Measurements from ENCODE around the gene STAG1. TPM values are rescaled to one million over a fixed set of nuclear protein-coding genes. Genes with fewer than 3 reads are reported as not detected.

STAG1 gene
- total and polyA plus RNA-seq, 9 of the 15 experiments (the other 6 are each of a cell fraction or from before 2014, with no cell fraction given), result 2.7 to 17.7 (median 8.8) TPM

GRCh38 chr3:136294176-136294575 is 458.0 kb downstream of the STAG1 start (continued):
- TF ChIP-seq, protein P1, sequence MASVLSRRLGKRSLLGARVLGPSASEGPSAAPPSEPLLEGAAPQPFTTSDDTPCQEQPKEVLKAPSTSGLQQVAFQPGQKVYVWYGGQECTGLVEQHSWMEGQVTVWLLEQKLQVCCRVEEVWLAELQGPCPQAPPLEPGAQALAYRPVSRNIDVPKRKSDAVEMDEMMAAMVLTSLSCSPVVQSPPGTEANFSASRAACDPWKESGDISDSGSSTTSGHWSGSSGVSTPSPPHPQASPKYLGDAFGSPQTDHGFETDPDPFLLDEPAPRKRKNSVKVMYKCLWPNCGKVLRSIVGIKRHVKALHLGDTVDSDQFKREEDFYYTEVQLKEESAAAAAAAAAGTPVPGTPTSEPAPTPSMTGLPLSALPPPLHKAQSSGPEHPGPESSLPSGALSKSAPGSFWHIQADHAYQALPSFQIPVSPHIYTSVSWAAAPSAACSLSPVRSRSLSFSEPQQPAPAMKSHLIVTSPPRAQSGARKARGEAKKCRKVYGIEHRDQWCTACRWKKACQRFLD (CRISPR knock-in tag; IDR thresholded peaks at IDR 0.05), result no peak
- TF ChIP-seq ETS2 (tag; IDR thresholded peaks at IDR 0.05; ENCODE audit: borderline replicate concordance, poor library complexity, severe bottlenecking), result no peak

- H2AFZ ChIP-seq (ENCODE audit: low read depth, low read length), result no peak overlapping the region
- H3K27ac ChIP-seq (ENCODE audit: extremely low read depth, low read depth, low read length), result no peak overlapping the region
- no TSS peak for BruUV-seq (replicated peaks)
- no peaks in the 10 kb centered on the region for H4K20me1 ChIP-seq (replicated peaks; ENCODE audit: control insufficient read depth, insufficient read depth, low read length)
- no peaks in the 10 kb centered on the region for H3K9me1 ChIP-seq (ENCODE audit: control insufficient read depth, insufficient read depth, low read length)
- no peak overlapping the region for H3K9ac ChIP-seq (ENCODE audit: insufficient read depth in 1 of 2, low read depth in 2 of 2, low read length in 2 of 2)
- no peaks in the 10 kb centered on the region for H3K4me1 ChIP-seq (replicated peaks in 1 of 2; ENCODE audit: control insufficient read depth in 2 of 2, insufficient read depth in 2 of 2, low read length in 2 of 2)
- H3K4me3 ChIP-seq, result no peak overlapping the region
- no peaks in the 10 kb centered on the region for H3K9me3 ChIP-seq (replicated peaks; ENCODE audit: control insufficient read depth, insufficient read depth, low read depth, low read length)
- in situ Hi-C loops (cut with MboI), result no loop called here
- WGBS (ENCODE audit: insufficient coverage, low coverage, missing lambda C conversion rate), result 87% methylated on average over 2 of the region's 2 CpGs
- no peak overlapping the region for H3K4me2 ChIP-seq (ENCODE audit: insufficient read depth, low read length)
- H3K79me2 ChIP-seq (ENCODE audit: control insufficient read depth, insufficient read depth, low read length), result peaks cover 5% of the 10 kb centered on the region; the same call in 1 of the 3 replicates
- ChIA-PET CTCF (ENCODE audit: low intra/inter-chr PET ratio) (no interaction called here), POLR2A (interaction anchor here (0.9 kb wide), 1 partner anchor 42 kb away, joined by 3 read pairs; no protein-coding TSS in a partner anchor)
- DNase-seq (ENCODE audit: extremely low read depth in 1 of 4, low spot score in 3 of 4), result no peak
- intact Hi-C loops (cut with micrococcal nuclease), result no loop called here
- peaks cover 55% of the 10 kb centered on the region; the same call in 2 of the 3 replicates for H3K36me3 ChIP-seq (ENCODE audit: control insufficient read depth, insufficient read depth, low read length)
- no peak for FAIRE-seq
- H3K27me3 ChIP-seq (ENCODE audit: control insufficient read depth in 2 of 2, insufficient read depth in 2 of 2, low read length in 2 of 2), result no peaks in the 10 kb centered on the region
- no peak for ATAC-seq
- TF ChIP-seq STAT5B (CRISPR knock-in tag; IDR thresholded peaks at IDR 0.05) (no peak), SIX5 (IDR thresholded peaks at IDR 0.05; ENCODE audit: borderline replicate concordance in 1 of 2, insufficient read depth in 1 of 2, low read depth in 1 of 2, low read length in 2 of 2) (no peak), SNIP1 (IDR thresholded peaks at IDR 0.05; ENCODE audit: low read depth) (no peak), ZNF121 (CRISPR knock-in tag; conservative IDR thresholded peaks at IDR 0.05) (no peak), ZNF830 (CRISPR knock-in tag; IDR thresholded peaks at IDR 0.05) (no peak), PHTF2 (CRISPR knock-in tag; IDR thresholded peaks at IDR 0.05) (no peak), ZSCAN29 (IDR thresholded peaks at IDR 0.05) (no peak), FOXJ2 (tag; IDR thresholded peaks at IDR 0.05) (no peak), LARP7 (IDR thresholded peaks at IDR 0.05) (no peak), BRF1 (IDR thresholded peaks at IDR 0.05; ENCODE audit: borderline replicate concordance, extremely low read depth, insufficient read length) (no peak), CXXC5 (CRISPR knock-in tag; IDR thresholded peaks at IDR 0.05) (no peak), GTF2A2 (tag; IDR thresholded peaks at IDR 0.05) (no peak), SMAD2 (IDR thresholded peaks at IDR 0.05; ENCODE audit: low read depth, low read length) (no peak)
- TF ChIP-seq, protein P2, sequence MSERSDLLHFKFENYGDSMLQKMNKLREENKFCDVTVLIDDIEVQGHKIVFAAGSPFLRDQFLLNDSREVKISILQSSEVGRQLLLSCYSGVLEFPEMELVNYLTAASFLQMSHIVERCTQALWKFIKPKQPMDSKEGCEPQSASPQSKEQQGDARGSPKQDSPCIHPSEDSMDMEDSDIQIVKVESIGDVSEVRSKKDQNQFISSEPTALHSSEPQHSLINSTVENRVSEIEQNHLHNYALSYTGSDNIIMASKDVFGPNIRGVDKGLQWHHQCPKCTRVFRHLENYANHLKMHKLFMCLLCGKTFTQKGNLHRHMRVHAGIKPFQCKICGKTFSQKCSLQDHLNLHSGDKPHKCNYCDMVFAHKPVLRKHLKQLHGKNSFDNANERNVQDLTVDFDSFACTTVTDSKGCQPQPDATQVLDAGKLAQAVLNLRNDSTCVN (CRISPR knock-in tag; IDR thresholded peaks at IDR 0.05), result no peak
- TF ChIP-seq, protein P3, sequence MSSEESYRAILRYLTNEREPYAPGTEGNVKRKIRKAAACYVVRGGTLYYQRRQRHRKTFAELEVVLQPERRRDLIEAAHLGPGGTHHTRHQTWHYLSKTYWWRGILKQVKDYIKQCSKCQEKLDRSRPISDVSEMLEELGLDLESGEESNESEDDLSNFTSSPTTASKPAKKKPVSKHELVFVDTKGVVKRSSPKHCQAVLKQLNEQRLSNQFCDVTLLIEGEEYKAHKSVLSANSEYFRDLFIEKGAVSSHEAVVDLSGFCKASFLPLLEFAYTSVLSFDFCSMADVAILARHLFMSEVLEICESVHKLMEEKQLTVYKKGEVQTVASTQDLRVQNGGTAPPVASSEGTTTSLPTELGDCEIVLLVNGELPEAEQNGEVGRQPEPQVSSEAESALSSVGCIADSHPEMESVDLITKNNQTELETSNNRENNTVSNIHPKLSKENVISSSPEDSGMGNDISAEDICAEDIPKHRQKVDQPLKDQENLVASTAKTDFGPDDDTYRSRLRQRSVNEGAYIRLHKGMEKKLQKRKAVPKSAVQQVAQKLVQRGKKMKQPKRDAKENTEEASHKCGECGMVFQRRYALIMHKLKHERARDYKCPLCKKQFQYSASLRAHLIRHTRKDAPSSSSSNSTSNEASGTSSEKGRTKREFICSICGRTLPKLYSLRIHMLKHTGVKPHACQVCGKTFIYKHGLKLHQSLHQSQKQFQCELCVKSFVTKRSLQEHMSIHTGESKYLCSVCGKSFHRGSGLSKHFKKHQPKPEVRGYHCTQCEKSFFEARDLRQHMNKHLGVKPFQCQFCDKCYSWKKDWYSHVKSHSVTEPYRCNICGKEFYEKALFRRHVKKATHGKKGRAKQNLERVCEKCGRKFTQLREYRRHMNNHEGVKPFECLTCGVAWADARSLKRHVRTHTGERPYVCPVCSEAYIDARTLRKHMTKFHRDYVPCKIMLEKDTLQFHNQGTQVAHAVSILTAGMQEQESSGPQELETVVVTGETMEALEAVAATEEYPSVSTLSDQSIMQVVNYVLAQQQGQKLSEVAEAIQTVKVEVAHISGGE (CRISPR knock-in tag; IDR thresholded peaks at IDR 0.05), result no peak
Measured at GRCh38 chr3:136293279-136293678, 458.9 kb downstream of the STAG1 start.

All from K562 (cell line).